ENCODE data around the gene POU3F1. TPM values are rescaled to one million over a fixed set of nuclear protein-coding genes. Genes with fewer than 3 reads are reported as not detected.

The POU3F1 gene
- total RNA-seq, 4 donors from 2014 or later = 2.1 to 4.5 (median 2.8) TPM

DNA sequence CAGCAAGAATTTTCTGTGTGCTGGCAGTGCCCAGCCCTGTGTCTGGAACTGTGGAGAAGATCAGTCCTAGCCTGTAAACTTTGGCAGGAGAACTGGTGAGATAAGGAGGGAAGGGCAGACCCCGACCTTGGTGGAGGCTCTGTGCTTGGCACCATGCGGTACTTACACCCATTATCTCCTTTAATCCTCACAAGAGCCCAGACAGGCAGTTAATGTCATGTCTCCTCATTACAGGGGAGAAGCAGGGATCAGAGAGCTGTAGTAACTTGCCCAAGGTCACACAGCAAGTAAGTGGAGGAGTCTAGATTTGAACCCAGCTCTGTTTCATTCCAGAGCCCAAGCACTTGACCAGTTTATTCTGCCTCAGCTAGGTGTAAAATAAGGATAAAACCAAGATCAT is 13.9 kb upstream of the POU3F1 start:
- peaks cover 0 to 3% (median 0%) of the 10 kb centered on the region in 4 donors for H3K27me3 ChIP-seq
- intact Hi-C loops (cut with DNase I) = no loop called here
- no peaks in the 10 kb centered on the region for H3K36me3 ChIP-seq
- WGBS, 2 donors = 39% methylated on average over 2 of the region's 2 CpGs; no CpG with 5 or more reads in 1 of the 2 donors
- H3K4me1 ChIP-seq = peaks cover 0 to 36% (median 12%) of the 10 kb centered on the region in 3 donors
- no peak overlapping the region for H3K27ac ChIP-seq
- TF ChIP-seq, protein P1, sequence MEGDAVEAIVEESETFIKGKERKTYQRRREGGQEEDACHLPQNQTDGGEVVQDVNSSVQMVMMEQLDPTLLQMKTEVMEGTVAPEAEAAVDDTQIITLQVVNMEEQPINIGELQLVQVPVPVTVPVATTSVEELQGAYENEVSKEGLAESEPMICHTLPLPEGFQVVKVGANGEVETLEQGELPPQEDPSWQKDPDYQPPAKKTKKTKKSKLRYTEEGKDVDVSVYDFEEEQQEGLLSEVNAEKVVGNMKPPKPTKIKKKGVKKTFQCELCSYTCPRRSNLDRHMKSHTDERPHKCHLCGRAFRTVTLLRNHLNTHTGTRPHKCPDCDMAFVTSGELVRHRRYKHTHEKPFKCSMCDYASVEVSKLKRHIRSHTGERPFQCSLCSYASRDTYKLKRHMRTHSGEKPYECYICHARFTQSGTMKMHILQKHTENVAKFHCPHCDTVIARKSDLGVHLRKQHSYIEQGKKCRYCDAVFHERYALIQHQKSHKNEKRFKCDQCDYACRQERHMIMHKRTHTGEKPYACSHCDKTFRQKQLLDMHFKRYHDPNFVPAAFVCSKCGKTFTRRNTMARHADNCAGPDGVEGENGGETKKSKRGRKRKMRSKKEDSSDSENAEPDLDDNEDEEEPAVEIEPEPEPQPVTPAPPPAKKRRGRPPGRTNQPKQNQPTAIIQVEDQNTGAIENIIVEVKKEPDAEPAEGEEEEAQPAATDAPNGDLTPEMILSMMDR (IDR thresholded peaks at IDR 0.05) = no peak
- no peak for TF ChIP-seq POLR2A (IDR thresholded peaks at IDR 0.05)
- H3K4me3 ChIP-seq = no peak overlapping the region
- H3K9me3 ChIP-seq = no peaks in the 10 kb centered on the region
- DNase-seq = no peak

DNA sequence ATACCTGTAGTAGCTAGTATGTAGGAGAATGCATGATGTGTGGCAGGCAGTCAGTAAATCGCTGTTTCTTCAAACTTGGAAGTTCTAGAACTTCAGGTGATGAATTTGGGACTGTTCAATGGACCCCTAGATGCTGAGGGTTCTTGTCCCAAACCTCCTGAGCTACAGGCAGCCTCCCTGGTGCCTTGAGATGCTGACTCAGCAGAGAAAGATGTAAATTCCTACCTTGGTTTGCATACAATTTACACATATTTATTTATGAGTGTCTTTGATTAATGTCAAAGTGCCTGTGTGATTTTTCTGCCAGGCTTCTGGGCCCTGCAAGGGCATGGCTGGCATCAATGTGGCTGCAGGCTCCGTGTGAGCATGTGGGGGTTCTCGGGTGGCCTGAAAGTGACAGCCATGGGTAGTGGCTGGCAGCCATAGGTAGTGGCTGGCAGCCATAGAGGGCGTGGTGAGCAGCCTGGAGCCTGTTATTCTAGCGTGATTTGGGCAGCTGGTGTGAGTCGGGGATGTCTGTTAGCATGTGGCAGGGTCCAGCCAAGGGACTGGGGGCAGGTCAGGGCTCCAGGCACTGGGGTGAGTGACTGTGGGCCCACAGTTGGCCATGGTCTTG is 13.2 kb upstream of the POU3F1 start:
- intact Hi-C loops (cut with DNase I) = no loop called here
- Histone ChIP-seq H3K4me1 (peaks cover 0 to 36% (median 12%) of the 10 kb centered on the region in 3 donors), H3K36me3 (no peaks in the 10 kb centered on the region), H3K27ac (no peak overlapping the region), H3K9me3 (no peaks in the 10 kb centered on the region), H3K27me3 (peaks cover 0 to 8% (median 0%) of the 10 kb centered on the region in 4 donors), H3K4me3 (no peak overlapping the region)
- TF ChIP-seq POLR2A (IDR thresholded peaks at IDR 0.05) = no peak
- 45 to 69% methylated on average over 5 of the region's 6 CpGs for WGBS, 2 donors
- DNase-seq = no peak

DNA sequence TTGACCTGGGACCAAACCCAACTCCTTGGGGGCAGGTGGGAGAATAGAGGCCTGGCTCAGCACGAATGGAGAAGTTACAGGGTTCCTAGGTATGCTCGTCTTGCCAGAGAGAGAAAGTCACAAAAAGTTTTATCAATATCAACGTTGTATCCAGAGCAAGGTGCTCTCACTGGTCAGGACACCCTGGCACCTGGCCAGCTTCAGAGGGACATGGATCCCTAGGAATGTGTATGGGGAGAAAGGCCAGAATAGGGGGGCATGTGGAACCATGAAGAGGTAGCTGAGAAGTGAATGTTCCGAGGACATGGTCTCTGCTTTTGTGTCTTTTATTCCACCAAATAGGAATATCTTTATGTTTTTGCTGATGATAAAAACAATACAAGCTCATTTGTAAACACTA is 9.4 kb upstream of the POU3F1 start:
- 87 to 93% methylated on average over 4 of the region's 4 CpGs for WGBS, 2 donors
- DNase-seq = no peak
- no peaks in the 10 kb centered on the region for H3K9me3 ChIP-seq
- H3K4me1 ChIP-seq = peaks cover 11 to 45% (median 12%) of the 10 kb centered on the region in 3 donors
- H3K27me3 ChIP-seq = peaks cover 0 to 8% (median 0%) of the 10 kb centered on the region in 4 donors
- H3K36me3 ChIP-seq = no peaks in the 10 kb centered on the region
- H3K27ac ChIP-seq = no peak overlapping the region
- TF ChIP-seq POLR2A (IDR thresholded peaks at IDR 0.05) = no peak
- TF ChIP-seq, protein P1 (IDR thresholded peaks at IDR 0.05) = no peak
- H3K4me3 ChIP-seq = no peak overlapping the region
- intact Hi-C loops (cut with DNase I) = no loop called here

DNA sequence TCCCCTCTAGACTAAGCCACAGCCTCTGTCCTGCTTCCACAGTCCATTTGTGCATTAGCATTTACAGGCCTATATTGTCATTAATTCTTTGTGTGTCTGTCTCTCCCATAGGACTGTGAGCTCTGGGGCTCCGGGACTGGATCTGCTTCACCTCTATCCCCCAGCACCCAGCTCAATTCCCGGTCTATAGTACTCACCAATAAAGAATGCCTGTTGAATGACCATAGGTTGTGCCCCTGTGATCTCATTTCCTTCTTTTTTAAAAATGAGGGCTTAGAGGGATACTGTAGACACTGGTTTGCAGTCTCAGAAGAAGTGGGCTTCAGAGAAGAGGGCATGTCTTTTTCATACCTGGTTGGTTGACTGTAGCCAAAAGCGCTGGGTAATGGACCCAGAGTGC is 8.8 kb upstream of the POU3F1 start:
- no peaks in the 10 kb centered on the region for H3K9me3 ChIP-seq
- intact Hi-C loops (cut with DNase I) = no loop called here
- 93 to 97% methylated on average over 3 of the region's 3 CpGs for WGBS, 2 donors

DNA sequence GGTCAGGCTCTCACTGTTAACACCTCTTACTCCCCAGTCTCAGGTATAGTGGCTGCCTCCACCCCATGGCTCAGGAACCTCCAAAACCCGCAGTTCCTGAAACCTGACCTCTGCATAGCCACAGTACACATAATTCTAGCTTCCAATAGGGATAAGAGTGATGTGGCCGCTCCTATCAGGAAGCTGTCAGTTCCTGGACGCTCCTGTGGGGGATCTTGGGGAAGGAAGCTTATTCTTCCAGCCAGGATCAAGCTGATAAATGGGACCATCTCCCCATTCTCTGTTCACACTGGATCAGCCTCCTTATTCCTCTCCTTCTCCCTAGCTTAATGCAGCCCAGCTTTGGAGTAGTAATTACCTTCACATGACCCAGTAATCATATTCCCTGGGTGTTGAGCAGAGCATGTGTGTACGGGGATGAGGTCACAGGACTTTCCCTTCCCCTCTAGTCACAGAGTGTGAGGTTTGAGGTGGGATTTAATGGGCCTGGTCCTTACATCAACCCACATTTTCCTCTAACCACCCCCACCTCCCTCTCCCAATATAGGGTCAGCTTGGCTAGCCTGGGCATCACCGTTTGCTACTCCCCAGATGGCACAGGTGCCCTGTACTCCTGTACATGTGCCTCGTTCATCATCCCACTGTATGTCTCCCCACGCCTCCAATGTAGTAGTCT is 7.0 kb upstream of the POU3F1 start:
- TF ChIP-seq, protein P1 (IDR thresholded peaks at IDR 0.05) = no peak
- no peak for TF ChIP-seq POLR2A (IDR thresholded peaks at IDR 0.05)
- H3K27me3 ChIP-seq = peaks cover 0 to 8% (median 0%) of the 10 kb centered on the region in 4 donors
- peaks cover 7 to 41% (median 12%) of the 10 kb centered on the region in 3 donors for H3K4me1 ChIP-seq
- DNase-seq = no peak
- H3K4me3 ChIP-seq = no peak overlapping the region
- 41 to 78% methylated on average over 3 to 4 of the region's 7 CpGs for WGBS, 2 donors
- peak overlapping the region in 1 of 4 donors; percentile 39 for H3K27ac ChIP-seq
- H3K36me3 ChIP-seq = no peaks in the 10 kb centered on the region
- H3K9me3 ChIP-seq = no peaks in the 10 kb centered on the region
- intact Hi-C loops (cut with DNase I) = no loop called here

More for the DNA sequence above, 8.8 kb upstream of the POU3F1 start:
- Histone ChIP-seq H3K27ac (no peak overlapping the region), H3K4me3 (no peak overlapping the region), H3K36me3 (no peaks in the 10 kb centered on the region), H3K4me1 (peaks cover 9 to 45% (median 12%) of the 10 kb centered on the region in 3 donors), H3K27me3 (peaks cover 0 to 8% (median 0%) of the 10 kb centered on the region in 4 donors)
- no peak for DNase-seq
- TF ChIP-seq, protein P1 (IDR thresholded peaks at IDR 0.05) = no peak
- TF ChIP-seq POLR2A (IDR thresholded peaks at IDR 0.05) = no peak

Measured in esophagus squamous epithelium (tissue), 5 donors.